Fibroblast of villous mesenchyme (primary cell): ENCODE data around the gene MAML2. TPM values are rescaled to one million over a fixed set of nuclear protein-coding genes. Genes with fewer than 3 reads are reported as not detected.

Experiments
- DNase-seq: peaks from one replicate; pipeline ENCODE4 v3.0.0-alpha.2; 2010; ENCODE audit warnings: low read depth
- H3K4me3 ChIP-seq: 2 replicates; pipeline ENCODE4 v1.5.1; 2011; ENCODE audit warnings: low read depth, mild to moderate bottlenecking, low read length
- total RNA-seq: library from RNA; depleted of rRNA; stranded (reverse); fragments of >200 nt; gene quantifications from 2 replicates; pipeline ENCODE4 v1.2.3, GENCODE V29; 2012
- TF ChIP-seq, protein P1 (sequence below): IDR thresholded peaks from 2 replicates; pipeline ENCODE4 v1.5.1; 2012; ENCODE audit warnings: low read depth, mild to moderate bottlenecking, low read length; ENCODE audit not compliant: insufficient read depth

Gene MAML2
- total RNA-seq, 1 donor: 30.7 TPM

DNA sequence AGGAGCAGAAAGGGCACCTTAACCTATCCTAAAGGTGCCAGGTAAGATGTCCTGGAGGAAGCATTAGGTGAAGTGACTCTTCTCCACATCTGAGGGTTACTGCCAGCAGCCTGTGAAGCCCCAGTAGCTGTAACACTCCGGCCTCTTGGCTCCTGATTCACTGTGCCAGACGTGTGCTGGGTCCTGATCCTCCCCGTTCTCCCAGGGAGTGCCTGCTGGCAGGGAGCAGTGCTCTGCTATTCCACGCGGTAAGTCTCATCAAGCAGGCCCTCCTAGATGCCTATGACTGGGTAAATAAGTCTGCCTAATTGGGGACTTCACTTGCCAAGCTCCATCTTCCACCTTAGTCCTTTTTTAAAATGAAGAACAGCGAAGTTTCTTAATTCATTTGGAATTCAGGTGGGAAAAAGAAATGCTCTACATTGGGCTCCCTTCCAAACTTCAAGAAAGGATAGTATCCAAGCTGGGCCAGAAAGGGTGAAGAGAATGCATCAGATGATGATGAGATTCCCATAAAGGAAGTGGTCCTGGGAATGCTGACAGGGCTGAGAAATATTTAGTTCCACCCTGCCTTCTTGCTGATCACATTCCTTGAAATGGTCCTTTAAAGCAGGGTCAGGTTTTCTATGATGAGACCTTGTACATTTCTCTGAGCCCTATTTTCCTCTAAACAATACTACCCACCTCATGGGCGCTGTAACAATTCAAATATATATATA lies 188.0 kb downstream of the MAML2 start:
- peak; percentile 62 for DNase-seq
- TF ChIP-seq, protein P1, sequence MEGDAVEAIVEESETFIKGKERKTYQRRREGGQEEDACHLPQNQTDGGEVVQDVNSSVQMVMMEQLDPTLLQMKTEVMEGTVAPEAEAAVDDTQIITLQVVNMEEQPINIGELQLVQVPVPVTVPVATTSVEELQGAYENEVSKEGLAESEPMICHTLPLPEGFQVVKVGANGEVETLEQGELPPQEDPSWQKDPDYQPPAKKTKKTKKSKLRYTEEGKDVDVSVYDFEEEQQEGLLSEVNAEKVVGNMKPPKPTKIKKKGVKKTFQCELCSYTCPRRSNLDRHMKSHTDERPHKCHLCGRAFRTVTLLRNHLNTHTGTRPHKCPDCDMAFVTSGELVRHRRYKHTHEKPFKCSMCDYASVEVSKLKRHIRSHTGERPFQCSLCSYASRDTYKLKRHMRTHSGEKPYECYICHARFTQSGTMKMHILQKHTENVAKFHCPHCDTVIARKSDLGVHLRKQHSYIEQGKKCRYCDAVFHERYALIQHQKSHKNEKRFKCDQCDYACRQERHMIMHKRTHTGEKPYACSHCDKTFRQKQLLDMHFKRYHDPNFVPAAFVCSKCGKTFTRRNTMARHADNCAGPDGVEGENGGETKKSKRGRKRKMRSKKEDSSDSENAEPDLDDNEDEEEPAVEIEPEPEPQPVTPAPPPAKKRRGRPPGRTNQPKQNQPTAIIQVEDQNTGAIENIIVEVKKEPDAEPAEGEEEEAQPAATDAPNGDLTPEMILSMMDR: no peak
- H3K4me3 ChIP-seq: no peak overlapping the region

DNA sequence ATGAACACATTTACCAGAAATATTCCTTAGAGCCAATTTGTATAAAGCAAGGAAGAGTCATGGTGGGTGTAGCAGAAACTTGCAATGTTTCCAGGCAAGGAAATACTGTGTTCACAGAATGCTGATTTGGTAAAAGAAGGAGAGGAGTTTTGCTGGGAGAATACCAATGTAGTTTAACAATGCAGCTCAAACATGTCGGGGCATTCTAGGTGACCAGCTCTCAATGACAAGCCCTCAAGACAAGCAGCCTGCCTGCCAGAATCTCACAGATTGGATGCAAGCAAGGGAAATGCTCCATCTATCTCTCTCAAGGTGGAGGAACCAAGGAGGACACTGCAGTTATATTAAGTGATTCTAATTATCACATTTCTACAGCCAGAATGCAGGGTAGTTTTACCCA lies 190.4 kb downstream of the MAML2 start:
- no peak overlapping the region for H3K4me3 ChIP-seq
- TF ChIP-seq, protein P1: no peak
- no peak for DNase-seq

DNA sequence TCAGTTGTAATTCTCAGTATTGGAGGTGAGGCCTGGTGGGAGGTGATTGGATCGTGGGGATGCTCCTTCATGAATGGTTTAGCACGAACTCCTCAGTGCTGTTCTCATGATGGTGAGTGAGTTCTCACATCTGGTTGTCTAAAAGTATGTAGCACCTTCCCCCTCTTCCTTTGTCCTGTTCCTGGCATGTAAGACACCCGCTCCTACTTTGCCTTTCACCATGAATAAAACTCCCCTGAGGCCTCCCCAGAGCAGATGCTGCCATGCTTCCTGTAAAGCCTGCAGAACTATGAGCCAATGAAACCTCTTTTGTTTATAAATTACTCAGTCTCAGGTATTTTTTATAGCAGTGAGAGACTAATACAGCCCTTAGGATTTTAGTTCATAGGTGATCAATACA lies 191.5 kb downstream of the MAML2 start:
- no peak overlapping the region for H3K4me3 ChIP-seq
- TF ChIP-seq, protein P1: no peak
- DNase-seq: no peak

DNA sequence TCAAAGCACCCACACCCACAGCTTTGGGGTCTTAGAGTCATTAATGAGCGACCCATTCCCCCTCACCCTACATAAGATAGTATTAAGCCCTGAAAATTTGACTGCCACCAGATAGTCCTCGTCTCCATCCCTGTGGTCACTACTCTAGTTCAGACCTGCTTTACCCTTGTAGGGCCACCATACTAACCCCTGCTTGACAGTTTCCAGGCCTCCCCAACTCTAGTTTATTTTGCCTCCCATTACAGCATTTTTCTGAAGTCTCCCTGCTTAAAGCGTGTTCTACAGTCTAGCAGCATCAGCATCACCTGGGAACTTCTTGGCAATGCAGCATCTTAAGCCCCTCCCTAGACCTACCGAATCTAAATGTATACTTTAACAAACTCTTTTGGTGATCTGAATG lies 192.4 kb downstream of the MAML2 start:
- no peak for DNase-seq
- H3K4me3 ChIP-seq: no peak overlapping the region
- TF ChIP-seq, protein P1: no peak

DNA sequence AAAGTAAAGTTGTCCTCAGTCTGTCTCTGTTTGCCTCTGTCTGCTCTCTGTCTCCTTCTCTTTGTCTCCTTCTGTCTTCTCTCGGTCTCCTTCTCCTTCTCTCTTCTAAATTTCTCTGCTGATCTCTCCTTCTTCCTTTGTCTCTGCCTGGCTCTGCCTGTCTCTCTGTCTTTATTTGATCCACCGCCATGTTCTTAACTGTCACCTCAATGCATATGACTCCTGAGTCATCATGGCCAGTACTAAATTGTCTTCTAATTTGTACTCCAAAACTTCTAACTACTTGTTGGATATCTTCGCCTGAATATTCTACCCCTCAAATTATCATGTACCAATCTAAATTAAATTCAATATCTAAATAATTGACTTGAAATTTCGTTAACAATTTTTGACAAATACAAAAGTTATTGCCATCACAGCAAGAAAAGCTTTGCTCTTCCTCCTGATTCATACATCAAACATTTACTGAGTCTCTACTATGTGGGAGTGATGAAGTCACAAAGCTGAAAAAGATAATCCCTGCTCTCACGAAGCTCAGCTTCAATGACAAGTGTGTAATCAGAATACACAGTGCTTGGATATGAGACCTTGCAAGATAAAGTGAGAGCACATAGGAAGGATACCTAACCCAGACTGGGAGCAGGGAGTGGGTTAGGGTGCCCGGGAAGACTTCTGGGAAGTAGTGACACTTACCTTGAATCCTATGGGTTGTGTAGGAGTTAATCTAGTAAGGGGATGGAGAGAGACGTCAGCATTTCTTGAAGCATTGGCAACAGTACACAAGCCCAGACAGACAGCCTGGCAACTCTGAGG lies 193.0 kb downstream of the MAML2 start:
- no peak overlapping the region for H3K4me3 ChIP-seq
- DNase-seq: peak; percentile 80
- TF ChIP-seq, protein P1: no peak

DNA sequence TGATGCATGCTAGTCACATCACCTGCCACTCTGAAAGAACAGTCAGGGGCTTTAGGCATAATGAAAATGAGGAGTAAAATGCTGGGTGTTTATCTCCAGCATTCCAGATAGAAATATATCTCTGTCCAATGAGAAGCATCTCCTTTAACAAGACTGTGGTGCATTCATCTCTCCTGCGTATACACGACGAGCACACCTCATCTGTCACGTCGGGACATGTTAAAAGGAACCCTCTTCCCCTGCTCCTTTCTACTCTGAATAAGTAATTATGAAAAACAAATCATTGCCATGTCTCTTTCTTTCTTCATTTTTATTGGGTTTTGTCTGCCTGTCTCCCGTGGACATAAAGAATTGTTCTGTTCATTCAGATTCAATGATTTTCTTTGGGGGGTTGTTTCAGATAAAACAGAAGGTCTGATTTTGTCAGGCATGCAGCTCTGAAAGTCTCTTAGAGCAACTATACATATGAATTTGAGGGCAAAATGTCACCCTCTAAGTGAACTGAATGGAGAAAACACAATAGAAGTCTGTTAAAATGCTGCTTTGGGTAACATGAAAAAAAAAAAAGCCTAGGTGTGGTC lies 195.0 kb downstream of the MAML2 start:
- TF ChIP-seq, protein P1: no peak
- no peak overlapping the region for H3K4me3 ChIP-seq
- DNase-seq: no peak
